Liver (tissue), 9 donors: ENCODE data around the gene CES5A. TPM values are rescaled to one million over a fixed set of nuclear protein-coding genes. Genes with fewer than 3 reads are reported as not detected.
"Not testable (repeated sequence)": the region's sequence is repeated elsewhere in the genome, so short reads cannot be mapped to it uniquely, and the experiment has no call there.

Source experiments
- DNase-seq: peaks from one replicate; pipeline ENCODE4 v3.0.0-alpha.2; 2017; ENCODE audit warnings: low spot score
- H3K27ac ChIP-seq, 2 donors: one replicate each; pipeline ENCODE4 v1.7.0; 2013; ENCODE audit warnings: inconsistent platforms in 2 of 2, low read length in 2 of 2, control low read depth in 1 of 2, low read depth in 1 of 2, mild to moderate bottlenecking in 1 of 2
- H3K27me3 ChIP-seq, 4 donors: one replicate each; pipeline versions ENCODE4 v1.6.1 to v1.7.0; 2013; ENCODE audit warnings: low read length in 3 of 4, inconsistent platforms in 1 of 4, mild to moderate bottlenecking in 1 of 4, moderate library complexity in 1 of 4; ENCODE audit not compliant: control insufficient read depth in 4 of 4, insufficient read depth in 4 of 4
- H3K36me3 ChIP-seq, 4 donors: one replicate each; pipeline versions ENCODE4 v1.6.1 to v1.7.0; 2013; ENCODE audit warnings: low read length in 3 of 4, mild to moderate bottlenecking in 3 of 4, low read depth in 1 of 4, moderate library complexity in 1 of 4; ENCODE audit not compliant: control insufficient read depth in 4 of 4, insufficient read depth in 3 of 4
- H3K4me1 ChIP-seq, 4 donors: one replicate each; pipeline versions ENCODE4 v1.6.1 to v1.7.0; 2013; ENCODE audit warnings: low read length in 3 of 4, mild to moderate bottlenecking in 3 of 4, moderate library complexity in 1 of 4; ENCODE audit not compliant: control insufficient read depth in 4 of 4, insufficient read depth in 4 of 4
- H3K4me3 ChIP-seq, 3 donors: one replicate each; pipeline versions ENCODE4 v1.6.1 to v1.7.0; 2013; ENCODE audit warnings: low read length in 3 of 3, control low read depth in 1 of 3, low read depth in 1 of 3, mild to moderate bottlenecking in 1 of 3
- H3K9ac ChIP-seq, 2 donors: one replicate each; pipeline ENCODE4 v1.7.0; 2013; ENCODE audit warnings: low read length in 2 of 2, mild to moderate bottlenecking in 2 of 2, moderate library complexity in 2 of 2, control low read depth in 1 of 2, low read depth in 1 of 2
- H3K9me3 ChIP-seq, 4 donors: one replicate each; pipeline versions ENCODE4 v1.6.1 to v1.7.0; 2013; ENCODE audit warnings: low read length in 3 of 4; ENCODE audit not compliant: control insufficient read depth in 4 of 4
- CTCF ChIP-seq: fragments of 150-350 bp; IDR thresholded peaks from 2 replicates; pipeline ENCODE4 v1.5.1; 2017; ENCODE audit warnings: improper control_type of control experiment, low read depth, low read length; ENCODE audit not compliant: missing input control
- FOXA2 ChIP-seq: IDR thresholded peaks from 2 replicates; pipeline ENCODE4 v1.6.1; 2016; ENCODE audit warnings: antibody characterized with exemption
- HNF4A ChIP-seq, 2 donors: conservative IDR thresholded peaks; 2 replicates each; pipeline ENCODE4 v1.6.1; 2016; ENCODE audit warnings: antibody characterized with exemption in 2 of 2, mild to moderate bottlenecking in 2 of 2
- HNF4G ChIP-seq: IDR thresholded peaks from 2 replicates; pipeline ENCODE4 v1.6.1; 2016; ENCODE audit warnings: antibody characterized with exemption
- JUND ChIP-seq, 2 donors: IDR thresholded peaks; 2 replicates each; pipeline ENCODE4 v1.6.1; 2016; ENCODE audit warnings: antibody characterized with exemption in 2 of 2
- NR2F2 ChIP-seq: IDR thresholded peaks from 2 replicates; pipeline ENCODE4 v1.6.1; 2016; ENCODE audit warnings: antibody characterized with exemption
- REST ChIP-seq: IDR thresholded peaks from 2 replicates; pipeline ENCODE4 v1.6.1; 2016; ENCODE audit warnings: antibody characterized with exemption, mild to moderate bottlenecking
- YY1 ChIP-seq: IDR thresholded peaks from 2 replicates; pipeline ENCODE4 v1.6.1; 2016; ENCODE audit warnings: antibody characterized with exemption, mild to moderate bottlenecking
- WGBS: extraction: QIAGEN DNeasy Blood & Tissue Kit; methylation state at CpG from one replicate; pipeline ENCODE4 v1.1.7; 2013; 5-methylcytosine and 5-hydroxymethylcytosine counted together
- polyA plus RNA-seq, 2 donors: library from polyadenylated mRNA; stranded (reverse) in 1 of 2; unstranded in 1 of 2; fragments of 200-250 nt in 1 of 2; fragments of >200 nt in 1 of 2; fragmentation: Nextera tagmentation in 1 of 2; extraction: Ambion mirVana in 1 of 2; gene quantifications; one replicate each; pipeline versions ENCODE4 v1.2.1 to v1.2.3, GENCODE V29; 2013 to 2015
- total RNA-seq, 2 donors: library from RNA; depleted of rRNA; stranded (reverse); fragments of >200 nt; gene quantifications; one replicate each; pipeline ENCODE4 v1.2.3, GENCODE V29; 2014
- donor health status: healthy.
- donor health status: healthy.
- donor health status: healthy.
- donor health status: healthy.
- donor health status: healthy.

Gene CES5A
- total and polyA plus RNA-seq, 4 donors, result 0.67 to 1.5 (median 0.96) TPM; not detected in 1

DNA sequence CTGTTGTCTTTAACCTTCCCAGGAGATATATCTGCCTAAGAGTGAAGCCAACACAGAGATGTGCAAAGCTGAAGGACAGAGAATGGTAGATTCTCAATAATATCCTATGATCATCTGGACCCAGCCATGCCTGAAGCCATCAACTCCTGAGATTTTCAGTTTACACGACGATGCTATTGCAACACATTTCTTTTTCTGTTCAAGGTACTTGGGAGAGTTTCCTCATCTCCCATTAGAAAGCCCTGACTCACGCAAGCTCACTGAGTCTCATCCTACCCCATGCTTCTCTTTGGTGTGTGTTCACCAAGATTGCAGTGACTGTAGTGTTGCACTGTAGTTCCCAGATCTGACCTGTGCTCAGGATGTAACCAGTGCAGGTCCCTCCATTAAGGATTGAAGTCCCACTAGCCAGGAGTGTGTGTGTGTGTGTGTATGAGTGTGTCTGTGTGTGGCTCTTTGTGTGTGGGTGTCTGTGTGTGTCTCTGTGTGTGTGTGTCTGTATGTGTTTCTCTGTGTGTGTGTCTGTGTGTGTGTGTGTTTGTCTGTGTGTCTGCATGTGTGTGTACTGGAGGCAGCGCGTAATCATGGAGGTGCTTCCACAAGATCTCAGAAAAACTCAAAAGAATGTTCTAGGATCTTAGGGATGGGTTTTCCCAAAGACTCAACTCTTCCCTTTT lies 57.8 kb downstream of the CES5A start (continued):
- TF ChIP-seq CTCF (no peak), HNF4G (no peak)

GRCh38 chr16:55816222-55816621 lies 59.0 kb downstream of the CES5A start:
- WGBS, result 83% methylated on average over 4 of the region's 4 CpGs
- H3K36me3 ChIP-seq, result peaks cover 3 to 70% (median 60%) of the 10 kb centered on the region in 4 donors
- H3K4me3 ChIP-seq, result not testable (repeated sequence)

DNA sequence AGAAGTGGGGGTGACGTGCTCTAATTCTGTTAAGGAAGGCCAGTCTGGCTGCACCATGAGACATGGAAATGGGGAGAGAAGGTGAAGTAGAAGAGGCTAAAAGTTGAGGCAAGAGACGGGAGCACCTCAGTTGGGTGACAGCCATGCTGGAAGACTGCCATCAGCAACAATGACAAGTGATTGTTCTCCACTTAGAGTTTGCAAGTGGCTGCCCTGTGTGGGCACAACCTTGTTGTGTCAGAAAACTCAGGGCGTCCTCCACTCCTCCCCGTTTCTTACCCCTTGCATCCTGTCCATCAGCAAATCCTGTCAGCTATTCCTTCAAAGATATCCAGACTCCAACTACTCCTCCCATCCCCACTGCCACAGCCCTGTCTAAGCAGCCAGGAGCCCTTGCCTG lies 59.9 kb downstream of the CES5A start:
- TF ChIP-seq HNF4A (conservative IDR thresholded peaks at IDR 0.05) (no peak), NR2F2 (no peak), JUND (IDR thresholded peaks at IDR 0.05) (no peak), YY1 (no peak), FOXA2 (no peak), CTCF (no peak), REST (no peak)
- Histone ChIP-seq H3K27me3 (no peaks in the 10 kb centered on the region), H3K4me3 (no peak overlapping the region), H3K36me3 (peaks cover 6 to 69% (median 57%) of the 10 kb centered on the region in 4 donors), H3K27ac (no peak overlapping the region), H3K9me3 (no peaks in the 10 kb centered on the region), H3K4me1 (no peaks in the 10 kb centered on the region), H3K9ac (no peak overlapping the region)
- 57% methylated on average over 4 of the region's 4 CpGs for WGBS
- no peak for DNase-seq

More at GRCh38 chr16:55816222-55816621, 59.0 kb downstream of the CES5A start:
- H3K9me3 ChIP-seq, H3K27me3 ChIP-seq, DNase-seq, H3K4me1 ChIP-seq, H3K27ac ChIP-seq, H3K9ac ChIP-seq: not testable (repeated sequence)

GRCh38 chr16:55814174-55814573 lies 61.0 kb downstream of the CES5A start:
- not testable (repeated sequence) for DNase-seq, H3K4me3 ChIP-seq, H3K9ac ChIP-seq, H3K9me3 ChIP-seq, H3K27me3 ChIP-seq, H3K27ac ChIP-seq, H3K4me1 ChIP-seq
- WGBS, result 40% methylated on average over 2 of the region's 2 CpGs
- peaks cover 9 to 73% (median 55%) of the 10 kb centered on the region in 4 donors for H3K36me3 ChIP-seq

GRCh38 chr16:55813730-55814129 lies 61.4 kb downstream of the CES5A start:
- peaks cover 9 to 68% (median 52%) of the 10 kb centered on the region in 4 donors for H3K36me3 ChIP-seq
- H3K27ac ChIP-seq, H3K4me3 ChIP-seq, H3K4me1 ChIP-seq, H3K27me3 ChIP-seq, H3K9me3 ChIP-seq, DNase-seq, H3K9ac ChIP-seq: not testable (repeated sequence)
- 83% methylated on average over 8 of the region's 9 CpGs for WGBS
